Measurements from ENCODE around the gene TNS1. TPM values are rescaled to one million over a fixed set of nuclear protein-coding genes. Genes with fewer than 3 reads are reported as not detected.

TNS1 gene
- total RNA-seq, 1 experiment from 2014 or later = 3.4 TPM

GRCh38 chr2:217826991-217827390 lies 175.8 kb downstream of the TNS1 start:
- no peaks in the 10 kb centered on the region; a peak in 1 of 5 replicates for H3K9me3 Mint-ChIP-seq
- peaks cover 5 to 19% of the 10 kb centered on the region in 2 experiments for H3K4me1 Mint-ChIP-seq
- Histone ChIP-seq H3K14ac (ENCODE audit: insufficient read depth, low read length) (no peak overlapping the region), H3K27me3 (ENCODE audit: insufficient read depth, low read length) (no peaks in the 10 kb centered on the region), H2BK20ac (ENCODE audit: low read depth, low read length, poor library complexity, severe bottlenecking) (no peak overlapping the region), H3K18ac (ENCODE audit: insufficient read length, low read depth, low read length) (no peak overlapping the region), H2AFZ (ENCODE audit: low read length) (no peak overlapping the region), H3K79me1 (ENCODE audit: insufficient read depth, low read depth, low read length, poor library complexity, severe bottlenecking) (no peaks in the 10 kb centered on the region), H2AK5ac (ENCODE audit: insufficient read length, low read length) (no peak overlapping the region), H2BK15ac (ENCODE audit: low read depth, low read length) (no peak overlapping the region), H3K23me2 (ENCODE audit: insufficient read length, low read depth, low read length, poor library complexity, severe bottlenecking) (no peaks in the 10 kb centered on the region), H3K27ac (ENCODE audit: insufficient read length, low read depth, low read length) (no peak overlapping the region), H3K4me2 (ENCODE audit: insufficient read depth, insufficient read length, low read length) (no peak overlapping the region), H3K4me1 (ENCODE audit: insufficient read depth, low read length) (no peaks in the 10 kb centered on the region), H2BK12ac (ENCODE audit: insufficient read length, low read depth, low read length) (no peak overlapping the region), H4K20me1 (ENCODE audit: control insufficient read depth, insufficient read depth, insufficient read length) (no peaks in the 10 kb centered on the region), H3K9ac (ENCODE audit: extremely low read depth, insufficient read length, low read length) (no peak overlapping the region), H3K9me3 (ENCODE audit: control insufficient read depth, low read depth, low read length) (no peaks in the 10 kb centered on the region), H3K23ac (ENCODE audit: insufficient read length, low read depth, low read length) (no peak overlapping the region), H3K56ac (ENCODE audit: insufficient read length, low read depth, low read length) (no peak overlapping the region), H3K4ac (ENCODE audit: low read depth, low read length) (no peak overlapping the region), H3K79me2 (ENCODE audit: insufficient read depth, low read length) (no peaks in the 10 kb centered on the region), H4K91ac (ENCODE audit: insufficient read length, low read depth, low read length) (no peak overlapping the region), H2BK5ac (ENCODE audit: insufficient read length, low read length) (no peak overlapping the region), H4K8ac (replicated peaks; ENCODE audit: insufficient read length, low read depth, low read length) (no peak overlapping the region), H3T11ph (ENCODE audit: low read length) (no peak overlapping the region), H2BK120ac (ENCODE audit: low read depth, low read length, poor library complexity, severe bottlenecking) (no peak overlapping the region), H4K5ac (ENCODE audit: insufficient read length, low read depth, low read length) (no peak overlapping the region)
- H3K36me3 Mint-ChIP-seq (ENCODE audit: insufficient read depth in 1 of 3, low read depth in 3 of 3) = no peaks in the 10 kb centered on the region
- DNase-seq = no peak
- WGBS (ENCODE audit: extremely low coverage, insufficient read length, low lambda C conversion rate) = no CpG with 5 or more reads among the region's 4 CpGs
- no peak overlapping the region for H3K27ac Mint-ChIP-seq
- TF ChIP-seq CTCF (conservative IDR thresholded peaks at IDR 0.05) = no peak
- H3K27me3 Mint-ChIP-seq (ENCODE audit: low read depth) = 0 out of 2 replicates have a peak, but pooled peaks cover 1% of the 10 kb centered on the region
- no peak overlapping the region for H3K4me3 Mint-ChIP-seq
